GM19328 (cell line): Measurements from ENCODE around the gene ITK.

Source experiments
- ATAC-seq: cut with Tn5 transposase; IDR thresholded peaks from one replicate; pipeline ENCODE4 v1.9.1; 2021; ENCODE audit warnings: mild to moderate bottlenecking, moderate library complexity; ENCODE audit not compliant: unreplicated experiment

ITK gene

DNA sequence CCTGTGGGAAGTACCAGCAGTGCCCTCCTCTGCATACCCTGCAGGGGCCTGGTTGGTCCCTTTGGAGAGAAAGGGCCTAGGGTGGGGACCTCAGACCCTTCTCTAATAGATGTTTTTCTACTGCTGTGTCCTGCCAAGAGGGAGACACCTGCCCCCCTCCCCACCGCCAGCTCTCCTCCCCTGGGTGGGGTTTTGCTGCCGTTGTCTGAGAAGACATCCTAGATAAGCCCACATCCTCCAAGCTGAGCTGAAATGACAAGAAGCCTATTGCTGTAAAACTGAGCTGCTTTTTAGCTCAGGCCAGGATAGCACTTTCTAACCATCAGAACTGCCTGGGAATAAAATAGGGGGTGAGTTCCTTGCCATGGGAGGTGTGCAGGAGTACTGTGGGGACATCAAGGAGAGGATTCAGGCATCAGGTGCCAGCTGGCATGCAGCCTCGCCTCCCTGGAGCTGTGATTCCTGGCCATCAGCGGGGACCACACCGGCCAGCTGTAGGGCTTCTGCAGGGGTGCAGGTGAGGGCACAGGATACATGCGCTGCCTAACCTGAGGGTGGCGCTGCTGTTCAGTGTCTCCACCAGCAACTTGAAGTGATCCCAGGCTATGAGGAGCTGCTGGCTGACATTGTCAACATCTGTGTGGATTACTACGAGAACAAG, 123.2 kb downstream of the ITK start:
- ATAC-seq, result no peak
